Lower leg skin (tissue), 3 donors: ENCODE results near the gene OPN1MW3.

ENCODE experiments used
- CTCF ChIP-seq, 3 donors: fragments of 450-650 bp; IDR thresholded peaks; one replicate each; pipeline ENCODE4 v1.5.1; 2016; ENCODE audit warnings: antibody characterized with exemption in 3 of 3, mild to moderate bottlenecking in 3 of 3, moderate library complexity in 2 of 3
- POLR2A ChIP-seq, 2 donors: fragments of 450-650 bp; IDR thresholded peaks; one replicate each; pipeline ENCODE4 v1.6.1; 2016 to 2017; ENCODE audit warnings: antibody characterized with exemption in 2 of 2, mild to moderate bottlenecking in 1 of 2, moderate library complexity in 1 of 2

GRCh38 chrX:154294791-154295574, 37.6 kb downstream of the OPN1MW3 start, which contains the start of gene TEX28:
- TF ChIP-seq CTCF (IDR thresholded peaks at IDR 0.05) = no peak
- no peak for TF ChIP-seq POLR2A (IDR thresholded peaks at IDR 0.05)
